SK-N-MC (cell line): ENCODE measurements around the gene BOLA2.
"Not testable (repeated sequence)": the region's sequence is repeated elsewhere in the genome, so short reads cannot be mapped to it uniquely, and the experiment has no call there.

Source experiments
- DNase-seq: peaks from one replicate; pipeline ENCODE4 v3.0.0-alpha.2; 2011; ENCODE audit warnings: low read depth, low spot score
- H3K27ac ChIP-seq: fragments of 200-600 bp; sonication (generic); 2 replicates; pipeline ENCODE4 v1.5.1; 2016; ENCODE audit warnings: mixed run types
- H3K36me3 ChIP-seq: fragments of 200-600 bp; sonication (generic); 2 replicates; pipeline ENCODE4 v1.6.1; 2017; ENCODE audit warnings: antibody characterized with exemption, low read length, mixed read lengths; ENCODE audit not compliant: insufficient read depth
- H3K4me3 ChIP-seq: fragments of 200-600 bp; sonication (generic); 2 replicates; pipeline ENCODE4 v1.5.1; 2016
- H3K9ac ChIP-seq: fragments of 200-600 bp; sonication (generic); 2 replicates; pipeline ENCODE4 v1.8.0; 2017; ENCODE audit warnings: mixed run types, mixed read lengths; ENCODE audit not compliant: insufficient read length
- H3K9me3 ChIP-seq: fragments of 200-600 bp; sonication (generic); 2 replicates; pipeline ENCODE4 v1.6.1; 2017; ENCODE audit warnings: low read depth, mild to moderate bottlenecking, antibody characterized with exemption, low read length, moderate library complexity, mixed read lengths

BOLA2 gene

GRCh38 chr16:29405249-29405648 lies 48.9 kb downstream of the BOLA2 start:
- not testable (repeated sequence) for H3K9me3 ChIP-seq

More at GRCh38 chr16:29405249-29405648, 48.9 kb downstream of the BOLA2 start:
- not testable (repeated sequence) for H3K9ac ChIP-seq, H3K4me3 ChIP-seq, DNase-seq, H3K27ac ChIP-seq, H3K36me3 ChIP-seq
